HG03175 (cell line): ENCODE measurements around the gene KSR2.
"Not testable (repeated sequence)": the region's sequence is repeated elsewhere in the genome, so short reads cannot be mapped to it uniquely, and the experiment has no call there.

Source experiments
- ATAC-seq: cut with Tn5 transposase; IDR thresholded peaks from one replicate; pipeline ENCODE4 v1.9.1; 2021; ENCODE audit warnings: mild to moderate bottlenecking, moderate library complexity; ENCODE audit not compliant: unreplicated experiment

The KSR2 gene

GRCh38 chr12:117968826-117969659, at the start of gene KSR2:
Gene KSR2 (minus strand): TSS chr12:117968990. CDS start chr12:117968255, 735 bp downstream.
- peak; percentile 69 for ATAC-seq

- ATAC-seq, result no peak
These were observed 49.1 kb upstream of the KSR2 start for GRCh38 chr12:118017926-118018325.

- ATAC-seq, result peak; percentile 98
These were observed 47.9 kb upstream of the KSR2 start, which contains the start of gene RFC5 for GRCh38 chr12:118016424-118017264. Gene RFC5 (plus strand): TSS chr12:118016703. CDS start chr12:118016828, 125 bp downstream.

- no peak for ATAC-seq
These were observed 47.2 kb upstream of the KSR2 start for GRCh38 chr12:118015944-118016343.

GRCh38 chr12:118015306-118015705, 46.5 kb upstream of the KSR2 start:
- no peak for ATAC-seq

GRCh38 chr12:118013283-118013682, 44.5 kb upstream of the KSR2 start:
- ATAC-seq, result no peak

- no peak for ATAC-seq
These were observed 43.2 kb upstream of the KSR2 start for GRCh38 chr12:118011961-118012360.

GRCh38 chr12:118011377-118011776, 42.6 kb upstream of the KSR2 start:
- ATAC-seq, result no peak

- ATAC-seq, result no peak
These were observed 42.1 kb upstream of the KSR2 start for GRCh38 chr12:118010903-118011302.

- not testable (repeated sequence) for ATAC-seq
These were observed 31.0 kb upstream of the KSR2 start for GRCh38 chr12:117999806-118000205.

GRCh38 chr12:117998719-117999118, 29.9 kb upstream of the KSR2 start:
- no peak for ATAC-seq

GRCh38 chr12:117994551-117995438, 26.0 kb upstream of the KSR2 start:
- ATAC-seq, result no peak

- no peak for ATAC-seq
These were observed 18.1 kb upstream of the KSR2 start for GRCh38 chr12:117986705-117987469.

- ATAC-seq, result no peak
These were observed 16.4 kb upstream of the KSR2 start for GRCh38 chr12:117985182-117985581.

GRCh38 chr12:117981267-117981666, 12.5 kb upstream of the KSR2 start:
- ATAC-seq, result no peak

GRCh38 chr12:117980616-117981015, 11.8 kb upstream of the KSR2 start:
- no peak for ATAC-seq

- no peak for ATAC-seq
These were observed 8.6 kb upstream of the KSR2 start for GRCh38 chr12:117977373-117977772.

- ATAC-seq, result no peak
These were observed 6.2 kb upstream of the KSR2 start for GRCh38 chr12:117975006-117975405.

GRCh38 chr12:117972301-117972700, 3.5 kb upstream of the KSR2 start:
- no peak for ATAC-seq

GRCh38 chr12:117970334-117970733, 1.5 kb upstream of the KSR2 start:
- no peak for ATAC-seq
